AG09319 (cell line): Measurements from ENCODE around the gene MFAP3L.
"Not testable (repeated sequence)": the region's sequence is repeated elsewhere in the genome, so short reads cannot be mapped to it uniquely, and the experiment has no call there.

ENCODE experiments used
- DNase-seq: peaks from one replicate; pipeline ENCODE4 v3.0.0-alpha.2; 2010; ENCODE audit warnings: low read depth; ENCODE audit errors: extremely low read depth
- TF ChIP-seq, protein P1 (sequence below): IDR thresholded peaks from 2 replicates; pipeline ENCODE4 v1.5.1; 2011; ENCODE audit warnings: low read depth, mild to moderate bottlenecking, inconsistent platforms, low read length, moderate library complexity

MFAP3L gene

DNA sequence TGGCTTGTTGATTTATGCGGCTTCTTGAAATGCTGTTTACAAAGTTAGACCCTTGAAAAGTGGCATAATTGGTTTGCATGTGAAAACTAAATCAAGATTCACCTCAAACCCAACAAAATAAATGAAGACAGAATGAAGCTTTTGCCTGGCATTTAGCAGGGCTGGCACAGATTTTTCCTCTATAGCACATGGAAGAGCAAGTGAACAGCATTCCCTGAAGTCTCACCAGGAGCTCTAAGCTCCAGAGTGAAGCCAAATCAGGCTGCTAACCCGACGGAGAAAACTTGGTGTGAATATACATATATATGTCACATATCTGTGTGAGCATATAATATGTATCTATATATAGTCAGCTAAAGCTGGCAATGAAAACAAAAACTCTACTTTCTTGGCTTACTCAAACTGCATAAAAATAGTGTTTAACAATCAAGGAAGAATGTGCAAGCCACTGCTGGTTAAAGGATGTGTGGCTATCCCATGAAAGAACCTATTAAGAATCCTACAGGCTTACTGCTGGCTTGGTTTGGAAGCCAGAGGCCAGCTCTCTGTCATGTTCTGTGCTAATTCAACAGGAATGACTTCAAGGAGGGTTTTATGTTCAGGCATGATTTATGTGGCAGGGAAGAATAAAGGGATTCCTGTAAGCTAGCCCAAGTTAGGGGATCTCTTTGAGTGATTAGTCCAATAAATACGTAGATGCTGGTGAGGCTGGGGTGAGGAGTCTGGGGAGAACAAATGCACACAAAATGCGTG, 69.9 kb downstream of the MFAP3L start:
- TF ChIP-seq, protein P1, sequence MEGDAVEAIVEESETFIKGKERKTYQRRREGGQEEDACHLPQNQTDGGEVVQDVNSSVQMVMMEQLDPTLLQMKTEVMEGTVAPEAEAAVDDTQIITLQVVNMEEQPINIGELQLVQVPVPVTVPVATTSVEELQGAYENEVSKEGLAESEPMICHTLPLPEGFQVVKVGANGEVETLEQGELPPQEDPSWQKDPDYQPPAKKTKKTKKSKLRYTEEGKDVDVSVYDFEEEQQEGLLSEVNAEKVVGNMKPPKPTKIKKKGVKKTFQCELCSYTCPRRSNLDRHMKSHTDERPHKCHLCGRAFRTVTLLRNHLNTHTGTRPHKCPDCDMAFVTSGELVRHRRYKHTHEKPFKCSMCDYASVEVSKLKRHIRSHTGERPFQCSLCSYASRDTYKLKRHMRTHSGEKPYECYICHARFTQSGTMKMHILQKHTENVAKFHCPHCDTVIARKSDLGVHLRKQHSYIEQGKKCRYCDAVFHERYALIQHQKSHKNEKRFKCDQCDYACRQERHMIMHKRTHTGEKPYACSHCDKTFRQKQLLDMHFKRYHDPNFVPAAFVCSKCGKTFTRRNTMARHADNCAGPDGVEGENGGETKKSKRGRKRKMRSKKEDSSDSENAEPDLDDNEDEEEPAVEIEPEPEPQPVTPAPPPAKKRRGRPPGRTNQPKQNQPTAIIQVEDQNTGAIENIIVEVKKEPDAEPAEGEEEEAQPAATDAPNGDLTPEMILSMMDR, result no peak
- DNase-seq, result no peak

DNA sequence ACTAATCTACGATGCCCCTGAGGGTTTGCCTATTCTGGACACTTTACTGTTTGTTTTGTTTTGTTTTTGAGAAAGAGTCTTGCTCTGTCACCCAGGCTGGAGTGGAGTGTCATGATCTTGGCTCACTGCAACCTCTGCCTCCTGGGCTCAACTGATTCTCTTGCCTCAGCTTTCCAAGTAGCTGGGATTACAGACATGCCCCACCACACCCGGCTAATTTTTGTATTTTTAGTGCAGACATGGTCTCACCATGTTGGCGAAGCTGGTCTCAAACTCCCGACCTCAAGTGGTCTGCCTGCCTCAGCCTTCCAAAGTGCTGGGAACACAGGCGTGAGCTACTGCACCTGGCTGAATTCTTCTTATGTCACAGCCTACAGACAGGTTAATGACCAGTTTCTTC, 70.7 kb downstream of the MFAP3L start:
- no peak for DNase-seq
- TF ChIP-seq, protein P1, result no peak

GRCh38 chr4:169952236-169953002, 73.8 kb downstream of the MFAP3L start:
- DNase-seq, result no peak
- TF ChIP-seq, protein P1, result no peak

GRCh38 chr4:169948271-169948670, 77.9 kb downstream of the MFAP3L start:
- TF ChIP-seq, protein P1, result no peak
- DNase-seq, result no peak

GRCh38 chr4:169945636-169946035, 80.6 kb downstream of the MFAP3L start:
- TF ChIP-seq, protein P1, result no peak
- no peak for DNase-seq

GRCh38 chr4:169943601-169944000, 82.6 kb downstream of the MFAP3L start:
- DNase-seq, result not testable (repeated sequence)

DNA sequence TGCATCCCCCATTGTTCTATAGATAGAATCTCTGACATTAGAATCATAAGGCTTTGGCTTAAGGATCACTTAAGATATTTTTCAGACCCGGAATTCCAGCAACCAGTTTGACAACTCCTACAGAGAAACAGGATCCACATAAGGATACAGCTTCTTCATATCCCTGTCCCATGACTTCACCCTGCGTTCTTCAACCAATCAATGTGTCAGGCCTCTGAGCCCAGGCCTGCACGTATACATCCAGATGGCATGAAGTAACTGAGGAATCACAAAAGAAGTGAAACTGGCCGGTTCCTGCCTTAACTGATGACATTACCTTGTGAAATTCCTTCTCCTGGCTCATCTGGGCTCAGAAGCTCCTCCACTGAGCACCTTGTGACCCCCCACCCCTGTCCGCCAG, 85.1 kb downstream of the MFAP3L start:
- DNase-seq, result no peak
- TF ChIP-seq, protein P1, result no peak
